Neural cell (in vitro differentiated cells): ENCODE results near the gene KATNAL2. TPM values are rescaled to one million over a fixed set of nuclear protein-coding genes. Genes with fewer than 3 reads are reported as not detected.

Source experiments
- polyA plus RNA-seq: library from polyadenylated mRNA; depleted of rRNA; stranded (reverse); fragments of >200 nt; gene quantifications from 2 replicates; pipeline ENCODE4 v1.2.3, GENCODE V29; 2014
- small RNA-seq, 3 experiments: library from RNA; depleted of rRNA; stranded (forward); fragments of <200 nt; gene quantifications; one replicate each; pipeline ENCODE3, GENCODE V24; 2012

Gene KATNAL2
- polyA plus RNA-seq, 1 donor from 2014 or later = 1.4 TPM

Small RNA genes within 50 kb of the gene (small RNA-seq; reads per million reads assigned to genes)
- gene AC012254.4 = 0 to 0.06 (median 0) reads per million in 3 experiments

Other genes starting within 250 kb of the KATNAL2 start
- 0.92 and 0.93 TPM in 2 replicates for gene ST8SIA5, start 160.5 kb upstream of the KATNAL2 start, polyA plus RNA-seq
- gene PIAS2, start 95 bp upstream of the KATNAL2 start, polyA plus RNA-seq = 32.1 and 38.0 TPM in 2 replicates
- not detected in 2 replicates for gene ELOA2, start 118.0 kb downstream of the KATNAL2 start, polyA plus RNA-seq
- 61.3 and 64.9 TPM in 2 replicates for gene HDHD2, start 232.9 kb downstream of the KATNAL2 start, polyA plus RNA-seq